UCSD-AML1 (cell line): ENCODE data around the gene ST3GAL2.

ENCODE experiments used
- DNase-seq: peaks from one replicate; lab custom pipeline; 2025; ENCODE audit not compliant: unreplicated experiment; lab: John Stamatoyannopoulos, UW

The ST3GAL2 gene

DNA sequence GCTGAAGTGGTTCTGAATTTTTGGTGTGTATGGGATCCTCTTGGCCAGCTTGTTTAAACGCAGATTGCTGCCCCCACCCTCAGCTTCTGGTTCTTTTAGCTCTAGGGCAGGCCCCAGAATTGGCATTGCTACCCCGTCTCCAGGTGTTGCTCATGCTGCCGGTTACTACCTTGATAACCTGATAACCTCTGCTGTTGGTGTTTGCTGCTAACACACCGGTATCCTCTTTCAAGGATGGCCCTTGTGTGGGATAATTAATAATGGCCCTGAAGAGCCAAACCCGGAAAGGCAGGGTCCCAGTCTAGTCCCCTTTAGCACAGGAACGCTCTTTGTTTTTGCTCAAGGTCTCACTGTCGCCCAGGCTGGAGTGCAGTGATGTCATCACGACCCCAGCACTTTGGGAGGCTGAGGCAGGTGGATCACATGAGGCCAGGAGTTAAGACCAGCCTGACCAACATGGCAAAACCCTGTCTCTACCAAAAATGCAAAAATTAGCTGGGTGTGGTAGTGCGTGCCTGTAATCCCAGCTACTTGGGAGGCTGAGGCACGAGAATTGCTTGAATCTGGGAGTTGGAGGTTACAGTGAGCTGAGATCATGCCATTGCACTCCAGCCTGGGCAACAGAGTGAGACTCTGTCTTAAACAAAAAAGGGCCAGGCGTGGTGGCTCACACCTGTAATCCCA, 1.3 kb upstream of the ST3GAL2 start:
- DNase-seq: no peak

GRCh38 chr16:70438585-70438968, 323 bp downstream of the ST3GAL2 start:
- DNase-seq: peak; percentile 58

GRCh38 chr16:70437582-70438557, 1.0 kb downstream of the ST3GAL2 start:
- DNase-seq: peak; percentile 24

DNA sequence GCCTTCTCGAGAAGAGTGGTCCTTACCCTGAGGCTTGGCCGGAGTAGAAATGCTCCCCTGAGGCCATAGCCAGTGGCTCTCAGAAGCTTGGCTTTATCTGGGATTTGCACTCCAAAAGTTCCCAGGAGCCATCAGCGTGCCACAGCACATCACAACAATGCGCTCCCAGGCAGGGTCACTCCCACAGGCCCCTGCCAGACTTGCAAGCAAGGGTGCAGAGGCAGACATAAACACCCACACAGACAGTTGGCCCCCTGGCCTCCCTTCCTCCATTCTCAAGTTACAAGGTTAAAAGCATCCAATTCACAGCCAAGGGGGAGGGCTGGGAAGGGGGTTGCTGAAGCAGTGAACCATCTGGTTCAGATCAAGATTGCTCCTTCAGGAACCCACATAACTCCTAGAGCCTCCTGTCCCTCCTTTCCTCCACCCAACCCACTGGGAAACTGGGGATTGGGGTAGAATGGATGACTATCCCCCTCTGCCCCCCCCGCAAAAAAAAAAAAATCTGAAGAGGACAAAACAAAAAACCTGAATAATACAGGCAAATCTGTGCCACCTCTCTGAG, 1.8 kb downstream of the ST3GAL2 start:
- DNase-seq: peak; percentile 22

DNA sequence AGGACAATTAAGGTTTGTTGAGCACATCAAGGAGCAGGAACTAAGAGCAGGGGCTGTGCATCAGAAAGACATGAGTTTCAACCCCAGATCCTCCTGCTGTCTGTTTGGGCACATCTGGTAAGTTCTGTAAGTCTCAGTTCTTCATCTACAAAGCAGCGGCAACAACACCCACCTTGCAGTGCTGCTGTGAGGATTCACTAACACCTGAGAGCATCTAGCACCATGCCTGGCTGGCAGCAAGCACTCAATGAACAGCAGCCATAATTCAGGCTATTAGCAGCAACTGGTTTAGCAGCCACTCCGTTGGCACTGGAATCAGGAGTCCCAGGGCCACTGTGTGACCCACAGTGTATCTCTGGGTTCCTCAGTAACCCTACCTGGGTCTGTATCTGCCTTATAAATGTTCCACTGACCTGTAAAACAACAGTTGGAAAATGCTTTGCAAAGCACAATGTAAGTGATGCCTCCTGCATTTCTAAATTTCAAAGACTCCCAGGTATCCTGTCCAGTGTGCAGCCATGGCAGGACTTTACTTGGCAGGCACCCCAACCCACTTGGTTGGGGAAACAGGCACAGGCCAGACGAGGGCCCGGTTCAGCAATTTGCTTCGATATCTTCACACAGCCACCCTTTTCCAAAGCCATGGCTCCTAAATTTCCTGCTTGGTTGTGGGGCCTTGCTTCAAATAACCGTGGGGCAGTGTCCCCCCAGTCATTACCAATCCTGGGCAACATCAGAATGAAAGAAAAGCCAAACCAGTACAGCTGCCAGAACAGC, 4.2 kb downstream of the ST3GAL2 start:
- DNase-seq: no peak

DNA sequence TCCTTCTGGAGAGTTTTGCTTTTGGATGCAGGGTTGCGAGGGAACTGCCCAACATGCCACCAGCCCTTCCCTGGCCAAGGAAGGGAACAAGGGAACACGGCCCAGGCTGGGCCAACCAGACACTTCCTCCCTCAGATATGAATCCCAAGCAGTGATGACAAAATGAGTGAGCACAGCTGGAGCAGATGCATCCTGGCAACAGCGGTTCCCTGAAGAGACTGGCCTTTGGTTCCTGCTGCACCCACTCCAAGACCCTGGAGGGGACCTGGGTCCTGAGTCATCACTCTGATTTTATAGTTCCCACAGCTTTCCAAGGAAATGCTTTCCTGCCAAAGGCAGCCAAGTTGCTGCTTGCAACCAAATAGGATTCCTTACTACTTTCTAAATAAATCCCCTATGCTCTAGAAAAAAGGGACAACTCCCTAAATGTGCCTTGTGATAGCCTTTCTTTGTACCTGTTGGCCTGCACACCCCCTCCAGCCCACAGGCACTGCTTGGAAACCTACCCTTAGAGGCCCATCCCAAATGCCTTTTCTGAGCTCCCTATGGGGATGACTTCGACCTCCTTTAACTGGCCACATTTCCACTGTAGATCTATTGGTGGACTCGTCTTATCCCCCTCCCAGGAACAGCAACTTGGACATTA, 5.3 kb downstream of the ST3GAL2 start:
- peak; percentile 37 for DNase-seq

- no peak for DNase-seq
Measured at GRCh38 chr16:70432723-70433457, 6.0 kb downstream of the ST3GAL2 start.

- DNase-seq: no peak
Measured at GRCh38 chr16:70432356-70432722, 6.6 kb downstream of the ST3GAL2 start.

DNA sequence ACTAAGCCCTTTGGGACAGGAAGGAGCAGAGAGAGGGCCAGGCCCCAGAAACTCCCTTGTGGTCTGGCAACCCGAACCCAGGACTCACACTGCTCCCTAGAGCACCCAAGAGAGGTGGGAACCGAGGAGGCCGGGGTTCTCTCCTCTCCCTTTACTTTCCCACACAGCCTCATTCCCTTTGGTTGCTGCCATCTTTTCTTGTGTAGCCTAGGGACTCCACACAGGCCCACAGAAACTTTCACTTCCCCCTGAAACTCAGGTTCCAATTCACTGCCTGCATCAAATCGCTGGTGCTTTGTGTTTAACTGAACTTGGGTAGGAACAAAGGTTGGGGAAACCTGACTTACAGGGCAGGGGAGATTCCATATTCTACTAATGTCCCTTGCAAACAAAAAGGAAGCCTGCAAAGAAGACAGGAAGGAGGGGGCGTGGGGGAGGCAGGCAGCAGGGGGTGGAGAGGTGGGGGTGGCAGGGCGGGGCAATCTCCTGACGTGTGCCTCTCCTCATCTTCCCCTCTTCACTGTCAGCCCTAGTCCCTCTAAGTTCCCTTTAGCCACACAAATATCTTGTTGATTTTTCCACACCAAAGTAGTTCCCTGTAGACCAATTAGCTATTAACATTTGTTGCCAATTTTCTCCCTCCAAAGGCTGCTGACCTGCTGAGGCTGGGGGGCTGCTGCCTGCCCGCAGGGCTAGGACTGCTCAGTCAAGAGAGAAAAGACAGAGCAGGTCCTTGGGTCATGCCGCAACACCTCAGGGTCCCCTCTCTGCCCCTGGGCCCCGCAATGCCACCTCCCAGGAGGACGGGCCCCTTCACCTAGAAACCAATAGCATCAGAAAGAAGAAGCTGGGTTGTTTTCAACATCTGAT, 8.0 kb downstream of the ST3GAL2 start:
- DNase-seq: peak; percentile 69

- DNase-seq: no peak
Measured at GRCh38 chr16:70429888-70430666, 8.8 kb downstream of the ST3GAL2 start.

- peak; percentile 93 for DNase-seq
Measured at GRCh38 chr16:70428178-70428998, 10.5 kb downstream of the ST3GAL2 start.

DNA sequence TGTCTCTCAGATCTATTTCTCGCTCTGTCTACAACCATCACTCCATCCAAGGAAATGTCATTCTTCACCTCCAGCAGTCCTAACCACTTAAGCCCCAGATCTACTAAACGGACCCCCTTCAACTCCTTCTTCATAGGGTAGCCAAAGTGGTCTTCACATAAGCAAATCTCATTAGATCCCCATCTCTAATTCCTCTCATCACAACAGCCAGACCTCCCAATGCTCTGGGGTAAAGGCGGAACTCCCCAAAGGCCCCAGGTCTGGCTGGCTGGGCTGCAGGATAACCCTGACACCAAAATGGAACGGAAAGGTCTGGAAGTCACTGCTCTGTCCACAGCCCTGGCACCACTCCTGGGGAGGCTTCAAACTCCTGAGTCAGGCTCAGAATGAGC, 11.1 kb downstream of the ST3GAL2 start:
- DNase-seq: no peak

- DNase-seq: no peak
Measured at GRCh38 chr16:70422543-70422942, 16.4 kb downstream of the ST3GAL2 start.

GRCh38 chr16:70421473-70422311, 17.2 kb downstream of the ST3GAL2 start:
- DNase-seq: no peak

DNA sequence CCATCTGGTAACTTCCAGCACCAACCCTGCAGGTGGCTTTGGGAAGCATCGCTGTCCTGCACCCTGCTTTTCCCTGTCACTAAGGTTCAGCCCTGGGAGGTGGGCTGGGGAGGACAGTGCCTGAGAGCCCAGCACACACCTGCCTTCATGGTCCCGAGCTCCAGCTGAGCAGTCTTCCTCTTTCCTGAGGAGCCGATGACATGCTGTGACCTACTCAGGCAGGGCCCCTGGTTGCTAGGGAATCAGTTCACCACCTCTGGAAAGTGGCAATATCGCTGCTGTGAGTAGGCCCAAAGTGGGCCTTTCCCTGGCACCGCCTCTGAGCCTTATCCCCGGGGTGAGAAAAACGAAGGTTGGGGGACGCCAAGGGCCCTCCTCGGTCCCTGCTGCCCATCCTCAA, 17.9 kb downstream of the ST3GAL2 start:
- no peak for DNase-seq
